ENCODE measurements around the gene EMP2.
"Not testable (repeated sequence)": the region's sequence is repeated elsewhere in the genome, so short reads cannot be mapped to it uniquely, and the experiment has no call there.

DNA sequence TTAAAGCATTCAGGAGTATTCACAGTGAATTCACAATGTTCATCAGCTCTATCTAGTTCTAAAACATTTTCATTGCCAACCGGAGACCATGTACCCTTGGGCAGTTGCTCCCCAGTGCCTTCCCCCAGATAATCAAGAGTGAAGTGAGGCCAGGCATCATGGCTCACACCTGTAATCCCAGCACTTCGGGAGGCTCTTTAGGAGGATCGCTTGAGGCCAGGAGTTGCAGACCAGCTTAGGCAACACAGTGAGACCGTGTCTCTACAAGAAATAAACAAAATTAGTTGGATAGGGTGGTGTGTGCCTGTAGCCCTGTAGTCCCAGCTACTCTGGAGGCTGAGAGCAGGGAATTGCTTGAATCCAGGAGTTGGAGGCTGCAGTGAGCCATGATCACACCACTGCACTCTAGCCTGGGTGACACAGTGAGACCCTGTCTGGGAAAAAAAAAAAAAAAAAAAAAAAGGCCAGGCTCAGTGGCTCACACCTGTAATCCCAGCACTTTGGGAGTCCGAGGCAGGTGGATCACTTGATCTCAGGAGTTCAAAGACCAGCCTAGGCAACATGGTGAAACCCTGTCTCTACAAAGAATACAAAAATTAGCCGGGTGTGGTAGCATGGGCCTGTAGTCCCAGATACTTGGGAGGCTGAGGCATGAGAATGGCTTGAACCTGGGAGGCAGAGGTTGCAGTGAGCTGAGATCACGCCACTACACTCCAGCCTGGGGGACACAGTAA is 41.0 kb upstream of the EMP2 start:
- TF ChIP-seq, protein P1, sequence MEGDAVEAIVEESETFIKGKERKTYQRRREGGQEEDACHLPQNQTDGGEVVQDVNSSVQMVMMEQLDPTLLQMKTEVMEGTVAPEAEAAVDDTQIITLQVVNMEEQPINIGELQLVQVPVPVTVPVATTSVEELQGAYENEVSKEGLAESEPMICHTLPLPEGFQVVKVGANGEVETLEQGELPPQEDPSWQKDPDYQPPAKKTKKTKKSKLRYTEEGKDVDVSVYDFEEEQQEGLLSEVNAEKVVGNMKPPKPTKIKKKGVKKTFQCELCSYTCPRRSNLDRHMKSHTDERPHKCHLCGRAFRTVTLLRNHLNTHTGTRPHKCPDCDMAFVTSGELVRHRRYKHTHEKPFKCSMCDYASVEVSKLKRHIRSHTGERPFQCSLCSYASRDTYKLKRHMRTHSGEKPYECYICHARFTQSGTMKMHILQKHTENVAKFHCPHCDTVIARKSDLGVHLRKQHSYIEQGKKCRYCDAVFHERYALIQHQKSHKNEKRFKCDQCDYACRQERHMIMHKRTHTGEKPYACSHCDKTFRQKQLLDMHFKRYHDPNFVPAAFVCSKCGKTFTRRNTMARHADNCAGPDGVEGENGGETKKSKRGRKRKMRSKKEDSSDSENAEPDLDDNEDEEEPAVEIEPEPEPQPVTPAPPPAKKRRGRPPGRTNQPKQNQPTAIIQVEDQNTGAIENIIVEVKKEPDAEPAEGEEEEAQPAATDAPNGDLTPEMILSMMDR (IDR thresholded peaks at IDR 0.05) = not testable (repeated sequence)
- not testable (repeated sequence) for TF ChIP-seq POLR2AphosphoS5 (IDR thresholded peaks at IDR 0.05)
